HCT116 (cell line): ENCODE results near the gene PARP6. TPM values are rescaled to one million over a fixed set of nuclear protein-coding genes. Genes with fewer than 3 reads are reported as not detected.

Experiments
- ATAC-seq: fragments of 200-7000 bp; cut with Tn5 transposase; 2 replicates; pipeline ENCODE4 v1.9.1; 2020; ENCODE audit warnings: mild to moderate bottlenecking, moderate library complexity
- BruUV-seq: library from RNA; stranded (reverse); fragments of 400-500 nt; replicated peaks from 2 replicates; lab custom pipeline; 2021; lab: Mats Ljungman, UMichigan
- CTCF ChIA-PET: fragments of 300-600 bp; sonication (Branson Sonifier 250); formaldehyde crosslinking; loops from one replicate; lab custom pipeline; 2021; ENCODE audit warnings: antibody characterized with exemption; lab: Charles Lee
- POLR2A ChIA-PET: fragments of 300-600, 350-600 bp; sonication (Branson Sonifier 250); formaldehyde crosslinking; loops from one replicate; lab custom pipeline; 2021; ENCODE audit warnings: antibody characterized with exemption; lab: Charles Lee
- RAD21 ChIA-PET, 2 experiments: fragments of 300-600 bp; sonication (Branson Sonifier 250); formaldehyde crosslinking; loops; one replicate each; lab custom pipeline; 2023; ENCODE audit warnings: low total read pairs in 2 of 2; ENCODE audit not compliant: uncharacterized antibody in 2 of 2, unreplicated experiment in 2 of 2, low non-redundant PET in 1 of 2; lab: Charles Lee
- DNase-seq: peaks from one replicate; pipeline ENCODE4 v3.0.0-alpha.2; 2010; ENCODE audit warnings: low read depth, low spot score
- H2AFZ ChIP-seq: fragments of 200-600 bp; shearing (Covaris generic), sonication (generic); 2 replicates; pipeline ENCODE4 v1.6.1; 2017; ENCODE audit warnings: low read depth, mixed run types, mixed read lengths, antibody characterized with exemption, low read length; ENCODE audit not compliant: poor library complexity, severe bottlenecking
- H3K27ac ChIP-seq: 2 replicates; pipeline ENCODE4 v1.5.1; 2012; ENCODE audit warnings: low read depth, low read length
- H3K27me3 ChIP-seq: fragments of 200-600 bp; sonication (generic); 2 replicates; pipeline ENCODE4 v1.6.1; 2016; ENCODE audit warnings: mixed run types, low read length, mixed read lengths; ENCODE audit not compliant: insufficient read depth
- H3K36me3 ChIP-seq, 2 experiments: fragments of 200-500 bp in 1 of 2; fragments of 200-600 bp in 1 of 2; sonication (Bioruptor generic) in 1 of 2; sonication (generic) in 1 of 2; 2 replicates each; pipeline versions ENCODE4 v1.5.1 to v1.6.1; 2014 to 2016; ENCODE audit warnings: low read length in 2 of 2, inconsistent platforms in 1 of 2, mixed read lengths in 1 of 2, mixed run types in 1 of 2; ENCODE audit not compliant: insufficient read depth in 2 of 2, control insufficient read depth in 1 of 2
- H3K4me1 ChIP-seq, 2 experiments: fragments of 200-600 bp in 1 of 2; sonication (generic) in 1 of 2; 2 replicates each; pipeline versions ENCODE4 v1.5.1 to v1.6.1; 2012 to 2017; ENCODE audit warnings: low read length in 2 of 2, inconsistent platforms in 1 of 2, mild to moderate bottlenecking in 1 of 2, mixed read lengths in 1 of 2, mixed run types in 1 of 2, moderate library complexity in 1 of 2; ENCODE audit not compliant: insufficient read depth in 2 of 2, control insufficient read depth in 1 of 2
- H3K4me2 ChIP-seq: fragments of 200-600 bp; sonication (generic); 2 replicates; pipeline ENCODE4 v1.6.1; 2017; ENCODE audit warnings: mixed run types, low read length, mixed read lengths
- H3K4me3 ChIP-seq, 2 experiments: fragments of 200-600 bp in 1 of 2; sonication (generic) in 1 of 2; replicated peaks in 1 of 2; 2 replicates each; pipeline ENCODE4 v1.5.1; 2011 to 2016; ENCODE audit warnings: low read length in 2 of 2, control low read depth in 1 of 2, low read depth in 1 of 2, mild to moderate bottlenecking in 1 of 2, mixed read lengths in 1 of 2, mixed run types in 1 of 2
- H3K79me2 ChIP-seq: fragments of 200-600 bp; sonication (generic); 2 replicates; pipeline ENCODE4 v1.6.1; 2017; ENCODE audit warnings: mild to moderate bottlenecking, mixed run types, low read length, moderate library complexity, mixed read lengths; ENCODE audit not compliant: insufficient read depth
- H3K9ac ChIP-seq: fragments of 200-600 bp; sonication (generic); 2 replicates; pipeline ENCODE4 v1.6.1; 2016; ENCODE audit warnings: low read length, mixed read lengths
- H3K9me2 ChIP-seq: fragments of 200-600 bp; sonication (generic), shearing (Covaris generic); 2 replicates; pipeline ENCODE4 v1.6.1; 2017; ENCODE audit warnings: mixed run types, mild to moderate bottlenecking, moderate library complexity; ENCODE audit not compliant: insufficient read depth
- H3K9me3 ChIP-seq, 2 experiments: fragments of 200-500 bp in 1 of 2; fragments of 200-600 bp in 1 of 2; sonication (Bioruptor generic) in 1 of 2; sonication (generic) in 1 of 2; 2 replicates each; pipeline ENCODE4 v1.6.1; 2014 to 2017; ENCODE audit warnings: low read length in 2 of 2, mixed read lengths in 2 of 2, inconsistent platforms in 1 of 2, low read depth in 1 of 2, mild to moderate bottlenecking in 1 of 2, mixed run types in 1 of 2, moderate library complexity in 1 of 2; ENCODE audit not compliant: control insufficient read depth in 1 of 2, insufficient read depth in 1 of 2
- H4K20me1 ChIP-seq: fragments of 200-600 bp; sonication (generic), shearing (Covaris generic); 2 replicates; pipeline ENCODE4 v1.6.1; 2017; ENCODE audit warnings: mixed run types, mild to moderate bottlenecking, moderate library complexity; ENCODE audit not compliant: insufficient read depth
- CEBPB ChIP-seq: IDR thresholded peaks from 2 replicates; pipeline ENCODE4 v1.6.1; 2012; ENCODE audit warnings: low read depth
- EGR1 ChIP-seq: IDR thresholded peaks from 2 replicates; pipeline ENCODE4 v1.6.1; 2012; ENCODE audit warnings: low read depth
- EZH2 ChIP-seq: fragments of 200-600 bp; sonication (generic); IDR thresholded peaks from 2 replicates; pipeline ENCODE4 v1.6.1; 2017; ENCODE audit warnings: antibody characterized with exemption, mixed run types
- EZH2phosphoT487 ChIP-seq: fragments of 200-600 bp; IDR thresholded peaks from 2 replicates; pipeline ENCODE4 v1.6.1; 2018; ENCODE audit warnings: antibody characterized with exemption, borderline replicate concordance
- POLR2AphosphoS5 ChIP-seq: IDR thresholded peaks from 2 replicates; pipeline ENCODE4 v1.6.1; 2011; ENCODE audit warnings: mild to moderate bottlenecking, low read depth, low read length, moderate library complexity
- RAD21 ChIP-seq: IDR thresholded peaks from 2 replicates; pipeline ENCODE4 v1.6.1; 2012; ENCODE audit warnings: low read depth, mild to moderate bottlenecking
- REST ChIP-seq: IDR thresholded peaks from 2 replicates; pipeline ENCODE4 v1.6.1; 2012; ENCODE audit warnings: low read depth
- SIN3A ChIP-seq: IDR thresholded peaks from 2 replicates; pipeline ENCODE4 v1.6.1; 2012; ENCODE audit warnings: low read depth
- SRF ChIP-seq: IDR thresholded peaks from 2 replicates; pipeline ENCODE4 v1.6.1; 2012; ENCODE audit warnings: low read depth
- YY1 ChIP-seq: IDR thresholded peaks from 2 replicates; pipeline ENCODE4 v1.6.1; 2011; ENCODE audit warnings: low read length, low read depth, moderate library complexity, mild to moderate bottlenecking; ENCODE audit not compliant: insufficient replicate concordance; ENCODE audit errors: extremely low read depth
- ZBTB33 ChIP-seq: IDR thresholded peaks from 2 replicates; pipeline ENCODE4 v1.6.1; 2011; ENCODE audit warnings: mild to moderate bottlenecking, low read length, moderate library complexity; ENCODE audit not compliant: insufficient replicate concordance; ENCODE audit errors: extremely low read depth
- intact Hi-C: fragments of 100-400 bp; cut with micrococcal nuclease; formaldehyde crosslinking; loops from 2 replicates; pipeline ENCODE4 v1.10.0; 2022
- total RNA-seq: library from RNA; stranded (reverse); gene quantifications from one replicate; pipeline ENCODE4 v1.2.1, GENCODE V29; 2021; ENCODE audit not compliant: unreplicated experiment

PARP6 gene
- total RNA-seq, 1 experiment from 2014 or later, result 67.9 TPM

- Histone ChIP-seq H2AFZ (no peak overlapping the region), H3K27me3 (no peaks in the 10 kb centered on the region), H3K4me1 (peaks cover 0 to 4% of the 10 kb centered on the region in 2 experiments; a peak in 1 of 4 replicates), H3K9me3 (no peaks in the 10 kb centered on the region), H3K9ac (no peak overlapping the region), H3K36me3 (no peaks in the 10 kb centered on the region), H3K4me2 (no peak overlapping the region), H3K9me2 (no peaks in the 10 kb centered on the region), H3K4me3 (no peak overlapping the region), H3K79me2 (no peaks in the 10 kb centered on the region), H4K20me1 (no peaks in the 10 kb centered on the region), H3K27ac (no peak overlapping the region)
- ATAC-seq (no peak), DNase-seq (no peak)
- no TSS peak for BruUV-seq
- no peak for TF ChIP-seq ZBTB33
- TF ChIP-seq POLR2AphosphoS5, result no peak
- TF ChIP-seq EGR1, result no peak
- no peak for TF ChIP-seq EZH2
- no peak for TF ChIP-seq YY1
- TF ChIP-seq SRF, result no peak
- CTCF ChIA-PET, result no interaction called here
- RAD21 ChIA-PET, result no interaction called here
- intact Hi-C loops, result no loop called here
- POLR2A ChIA-PET, result no interaction called here
These were observed 30.6 kb upstream of the PARP6 start for GRCh38 chr15:72302955-72303354.

- POLR2A ChIA-PET, result no interaction called here
- RAD21 ChIA-PET, result no interaction called here
- H3K79me2 ChIP-seq, result no peaks in the 10 kb centered on the region
- no peaks in the 10 kb centered on the region for H3K36me3 ChIP-seq
- no TSS peak for BruUV-seq
- CTCF ChIA-PET, result no interaction called here
- no peak overlapping the region for H3K4me3 ChIP-seq
- no peaks in the 10 kb centered on the region for H3K9me2 ChIP-seq
- no peak overlapping the region for H2AFZ ChIP-seq
- no peaks in the 10 kb centered on the region for H3K9me3 ChIP-seq
- intact Hi-C loops, result no loop called here
- no peak for DNase-seq
- no peak overlapping the region for H3K27ac ChIP-seq
- H3K27me3 ChIP-seq, result no peaks in the 10 kb centered on the region
- no peak overlapping the region for H3K4me2 ChIP-seq
- H4K20me1 ChIP-seq, result no peaks in the 10 kb centered on the region
- no peak overlapping the region for H3K9ac ChIP-seq
- ATAC-seq, result no peak
- peaks cover 0 to 7% of the 10 kb centered on the region in 2 experiments; a peak in 1 of 4 replicates for H3K4me1 ChIP-seq
- TF ChIP-seq EGR1 (no peak), CEBPB (no peak), REST (no peak), RAD21 (no peak), EZH2phosphoT487 (no peak), ZBTB33 (no peak), SIN3A (no peak), EZH2 (no peak)
These were observed 17.4 kb upstream of the PARP6 start for GRCh38 chr15:72289597-72290325.
